SK-MEL-5 (cell line): ENCODE results near the gene LHPP. TPM values are rescaled to one million over a fixed set of nuclear protein-coding genes. Genes with fewer than 3 reads are reported as not detected.
A peak's percentile ranks its signal among the peaks of the same experiment; 100 is the strongest.
"Not testable (repeated sequence)": the region's sequence is repeated elsewhere in the genome, so short reads cannot be mapped to it uniquely, and the experiment has no call there.

Source experiments
- DNase-seq: peaks from one replicate; pipeline ENCODE4 v3.0.0-alpha.2; 2016; ENCODE audit warnings: low read depth, low spot score
- in situ Hi-C: cut with HindIII; loops from 2 replicates; pipeline ENCODE4 v1.10.0; 2016; ENCODE audit warnings: low sequenced_read_pairs, high pct_unique_total_duplicates, low pct_unique_long_range_greater_than_20kb
- total RNA-seq: library from RNA; depleted of rRNA; stranded (reverse); fragments of >200 nt; shearing (Covaris generic); gene quantifications from 2 replicates; pipeline ENCODE4 v1.2.3, GENCODE V29; 2014

LHPP gene
- total RNA-seq, 1 experiment from 2014 or later, result 4.7 TPM

GRCh38 chr10:124609698-124610097, 148.1 kb downstream of the LHPP start:
- in situ Hi-C loops, result no loop called here
- DNase-seq, result no peak

GRCh38 chr10:124610186-124610585, 148.6 kb downstream of the LHPP start:
- DNase-seq, in situ Hi-C loops: not testable (repeated sequence)

GRCh38 chr10:124610851-124611250, 149.2 kb downstream of the LHPP start:
- in situ Hi-C loops, DNase-seq: not testable (repeated sequence)

GRCh38 chr10:124611738-124612137, 150.1 kb downstream of the LHPP start:
- in situ Hi-C loops, result no loop called here
- no peak for DNase-seq

DNA sequence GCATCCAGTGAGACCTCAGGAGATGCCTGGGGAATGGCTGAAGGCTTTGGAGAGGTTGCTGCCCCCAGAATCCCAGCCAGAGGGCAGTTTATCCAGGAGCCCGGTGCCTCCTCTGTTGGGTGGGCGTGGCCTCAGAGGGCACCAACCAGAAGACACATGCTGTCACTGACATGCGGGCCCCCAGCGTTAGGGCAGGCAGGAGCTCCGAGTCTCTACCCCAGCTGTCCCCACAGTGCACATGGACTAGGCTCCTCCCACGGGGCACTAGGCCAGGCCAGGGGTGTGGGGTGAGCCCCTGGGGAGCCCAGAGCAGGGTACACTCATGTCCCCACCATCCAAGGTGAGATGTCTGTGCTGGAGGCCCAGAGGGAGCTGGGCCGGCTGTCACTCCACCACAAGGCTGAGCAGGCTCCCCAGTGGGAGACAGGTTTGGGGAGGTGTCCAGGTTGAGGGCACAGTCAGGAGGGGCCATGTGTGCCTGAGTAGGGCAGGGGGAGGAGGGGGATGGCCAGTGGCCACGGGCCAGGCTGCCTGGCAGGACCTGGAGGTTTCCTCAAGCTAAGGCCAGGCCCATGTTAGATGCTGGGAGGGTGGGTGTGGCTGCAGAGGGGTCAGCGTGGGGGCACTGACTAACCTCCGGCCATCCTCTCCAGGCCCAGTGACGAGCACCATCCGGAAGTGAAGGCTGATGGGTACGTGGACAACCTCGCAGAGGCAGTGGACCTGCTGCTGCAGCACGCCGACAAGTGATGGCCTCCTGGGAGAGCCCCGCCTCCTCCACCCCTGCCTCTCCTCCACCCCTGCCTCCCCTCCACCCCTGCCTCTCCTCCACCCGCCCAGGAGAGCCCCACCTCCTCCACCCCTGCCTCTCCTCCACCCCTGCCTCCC, 151.2 kb downstream of the LHPP start:
- DNase-seq, result peak; percentile 40
- in situ Hi-C loops, result no loop called here

DNA sequence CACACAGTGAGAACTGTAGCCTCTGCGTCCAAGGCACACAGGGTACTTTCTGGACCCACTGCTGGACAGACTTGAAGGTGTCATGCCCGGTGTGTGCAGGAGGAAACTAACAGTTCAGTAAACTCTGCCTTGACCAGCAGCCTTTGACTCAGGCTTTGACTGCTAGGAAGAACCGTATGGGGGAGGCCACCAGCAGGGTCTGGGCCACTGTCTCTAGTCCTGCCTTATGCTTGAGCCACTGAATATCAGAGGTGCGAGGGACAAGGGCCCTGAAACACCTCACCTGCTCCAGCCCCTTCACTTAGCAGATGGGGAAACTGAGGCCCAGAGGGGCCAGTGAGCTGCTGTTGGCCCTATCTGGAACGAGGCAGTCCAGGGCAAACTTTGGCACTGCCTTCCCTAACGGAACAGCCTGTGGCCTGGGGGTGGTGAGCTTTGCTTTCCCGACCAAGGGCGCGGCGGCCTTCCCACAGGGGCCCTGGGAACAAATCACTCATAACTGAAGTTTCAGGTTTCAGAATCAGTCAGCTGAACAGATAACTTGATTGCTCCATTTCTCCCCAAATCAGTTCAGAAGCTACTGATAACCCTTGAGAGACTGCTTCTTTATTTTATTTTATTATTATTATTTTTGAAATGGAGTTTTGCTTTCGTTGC, 152.5 kb downstream of the LHPP start:
- in situ Hi-C loops, result no loop called here
- no peak for DNase-seq

GRCh38 chr10:124615259-124615658, 153.6 kb downstream of the LHPP start:
- in situ Hi-C loops, result no loop called here
- no peak for DNase-seq

- in situ Hi-C loops, result no loop called here
- DNase-seq, result no peak
These were observed 154.6 kb downstream of the LHPP start for GRCh38 chr10:124616040-124616835.

- in situ Hi-C loops, result no loop called here
- DNase-seq, result no peak
These were observed 155.2 kb downstream of the LHPP start for GRCh38 chr10:124616836-124617130.

DNA sequence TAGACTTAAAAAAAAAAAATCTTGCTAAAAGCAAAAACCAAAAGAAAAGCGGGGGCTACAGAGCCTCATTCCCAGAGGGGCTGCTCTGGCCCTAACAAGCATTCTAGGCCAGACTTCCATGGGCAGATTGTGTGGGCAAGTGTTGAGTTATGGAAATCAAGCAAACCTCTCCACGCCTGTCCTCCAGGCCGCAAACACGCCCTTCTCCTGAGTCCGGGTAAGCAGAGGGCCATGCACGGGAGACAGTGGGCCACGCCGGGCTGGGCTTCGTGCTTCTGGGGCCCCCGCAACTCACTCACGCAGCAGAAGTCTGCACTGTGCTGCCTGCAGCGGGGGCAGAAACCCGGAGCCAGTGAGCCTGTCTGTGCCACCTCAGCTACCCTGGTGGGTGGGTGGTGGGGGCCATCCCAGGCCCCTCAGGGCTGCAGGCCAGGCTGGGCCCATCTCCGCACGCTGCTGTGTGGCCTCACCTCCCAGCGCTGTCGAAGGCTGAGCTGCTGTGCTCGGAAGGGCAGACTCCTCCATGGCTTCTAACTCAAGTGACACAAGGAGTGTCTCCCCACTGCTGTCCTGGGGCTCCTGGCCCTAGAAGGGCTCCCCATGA, 156.9 kb downstream of the LHPP start:
- in situ Hi-C loops, result no loop called here

GRCh38 chr10:124619195-124619594, 157.6 kb downstream of the LHPP start:
- in situ Hi-C loops, result no loop called here

More for the DNA sequence above, 156.9 kb downstream of the LHPP start:
- DNase-seq, result no peak

GRCh38 chr10:124619802-124620490, 158.3 kb downstream of the LHPP start:
- DNase-seq, result no peak
- in situ Hi-C loops, result no loop called here

More at GRCh38 chr10:124619195-124619594, 157.6 kb downstream of the LHPP start:
- DNase-seq, result no peak

GRCh38 chr10:124621637-124622036, 160.0 kb downstream of the LHPP start:
- in situ Hi-C loops, result no loop called here
- DNase-seq, result no peak

DNA sequence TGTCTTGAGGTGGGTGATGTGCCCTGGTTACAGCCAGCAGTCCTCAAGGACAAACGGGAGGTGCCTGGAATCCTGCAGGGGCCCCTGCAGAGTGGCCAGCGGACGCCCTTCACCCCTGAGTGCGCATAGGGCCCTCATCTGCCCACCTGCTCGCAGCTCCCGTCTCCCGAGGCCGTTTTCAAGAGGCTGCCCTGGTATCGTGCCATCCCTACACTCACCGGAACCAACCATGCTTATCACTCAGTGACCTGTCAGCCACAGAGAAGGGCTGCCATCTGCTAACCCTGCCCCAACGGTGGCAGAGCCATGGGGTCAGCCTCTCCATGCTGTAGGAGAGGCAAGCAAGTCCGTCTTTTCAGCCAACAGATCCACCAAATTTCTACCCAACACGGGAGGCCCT, 160.5 kb downstream of the LHPP start:
- no peak for DNase-seq
- in situ Hi-C loops, result no loop called here

GRCh38 chr10:124622866-124623536, 161.4 kb downstream of the LHPP start:
- in situ Hi-C loops, result no loop called here
- DNase-seq, result no peak

DNA sequence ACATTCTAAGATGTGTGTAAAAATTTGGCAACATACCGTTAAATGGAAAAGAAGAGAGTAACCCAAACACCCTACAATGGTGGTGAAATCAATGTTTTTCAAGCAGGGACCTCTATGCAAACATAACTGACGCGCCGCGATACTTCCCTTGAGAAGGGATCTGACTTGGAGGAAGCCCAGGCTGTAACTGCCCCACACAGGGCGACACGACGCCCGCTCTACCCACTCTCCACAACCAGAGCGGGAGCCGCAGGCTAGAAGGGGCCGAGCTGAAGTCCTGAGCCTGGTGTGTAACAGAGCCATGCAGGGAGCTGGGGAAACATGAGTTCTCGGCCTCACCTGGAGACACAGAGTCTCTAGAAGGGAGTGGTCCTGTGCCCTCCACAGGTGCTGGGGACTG, 162.4 kb downstream of the LHPP start:
- DNase-seq, result no peak
- in situ Hi-C loops, result no loop called here

DNA sequence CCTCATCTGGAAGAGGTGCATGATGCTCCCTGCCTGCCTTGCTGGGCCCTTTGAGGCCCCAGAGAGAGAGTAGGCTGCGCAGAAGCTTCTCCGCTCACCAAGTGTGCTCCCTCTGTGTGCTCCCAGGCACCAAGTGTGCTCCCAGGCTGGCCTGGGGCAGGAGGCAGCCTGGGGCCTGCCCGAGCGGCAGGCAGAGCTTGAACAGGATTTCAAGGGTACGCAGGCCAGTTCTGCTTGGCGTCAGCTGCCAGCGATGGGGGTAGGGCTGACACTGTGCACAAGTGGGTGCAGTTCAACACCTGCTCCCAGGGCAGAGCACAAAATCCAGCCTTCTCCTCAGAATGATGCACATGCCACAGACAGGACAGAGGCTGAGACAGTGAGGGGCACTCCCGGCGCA, 162.8 kb downstream of the LHPP start:
- no peak for DNase-seq
- in situ Hi-C loops, result no loop called here
